Measurements from ENCODE around the gene ZNF687. TPM values are rescaled to one million over a fixed set of nuclear protein-coding genes. Genes with fewer than 3 reads are reported as not detected.

Gene ZNF687
- polyA plus RNA-seq, 2 of the 4 experiments (the other 2 are of a cell fraction): 14.0 to 17.5 TPM

- no peak overlapping the region for H3K4me3 ChIP-seq
- FAIRE-seq (no peak), ATAC-seq (no peak; a peak in 1 of 6 replicates), DNase-seq (ENCODE audit: low read depth in 1 of 2, low spot score in 1 of 2) (no peak)
- 92% methylated on average over 13 of the region's 18 CpGs for WGBS (ENCODE audit: missing lambda C conversion rate)
- peak overlapping the region in 1 of 2 experiments; percentile 7; a peak in 1 of 6 replicates for H3K27ac ChIP-seq
- H3K4me2 ChIP-seq: no peak overlapping the region
- H3K9me3 ChIP-seq: no peaks in the 10 kb centered on the region
- no peak for TF ChIP-seq NFE2L2 (conservative IDR thresholded peaks at IDR 0.05; ENCODE audit: low read length)
- no peak for TF ChIP-seq FOSL2 (IDR thresholded peaks at IDR 0.05)
- no peak for TF ChIP-seq FOSL2 (CRISPR knock-in tag; IDR thresholded peaks at IDR 0.05)
- TF ChIP-seq RARB (CRISPR knock-in tag; IDR thresholded peaks at IDR 0.05): no peak
- no peak for TF ChIP-seq TP53 (CRISPR knock-in tag; IDR thresholded peaks at IDR 0.05)
- no peak for TF ChIP-seq EHMT2 (IDR thresholded peaks at IDR 0.05; ENCODE audit: low read depth)
- no peak for TF ChIP-seq FOXS1 (CRISPR knock-in tag; IDR thresholded peaks at IDR 0.05)
- TF ChIP-seq HMGXB4 (CRISPR knock-in tag; IDR thresholded peaks at IDR 0.05; ENCODE audit: borderline replicate concordance): no peak
- no peak for TF ChIP-seq ATOH8 (CRISPR knock-in tag; IDR thresholded peaks at IDR 0.05; ENCODE audit: low read depth)
- no peak for TF ChIP-seq ZSCAN20 (CRISPR knock-in tag; IDR thresholded peaks at IDR 0.05)
- no peak for TF ChIP-seq CBX8 (IDR thresholded peaks at IDR 0.05)
- TF ChIP-seq RCOR1 (IDR thresholded peaks at IDR 0.05; ENCODE audit: low read depth, low read length): no peak
- TF ChIP-seq HES2 (IDR thresholded peaks at IDR 0.05): no peak
- no peak for TF ChIP-seq ZFP36 (IDR thresholded peaks at IDR 0.05; ENCODE audit: borderline replicate concordance, partially characterized antibody)
- peaks cover under 1% of the 10 kb centered on the region; the same call in 1 of the 3 replicates for H3K4me1 ChIP-seq
- ChIA-PET POLR2A (no interaction called here), CTCF (interaction anchor here (0.6 to 2.8 kb wide), 4 partner anchors 11 to 52 kb away, joined by 3 to 12 read pairs (median 8); no protein-coding TSS in a partner anchor)
Observed at GRCh38 chr1:151289080-151289935, 7.2 kb downstream of the ZNF687 start.

- no peak for FAIRE-seq
- POLR2A ChIA-PET: no interaction called here
- Histone ChIP-seq H3K4me2 (no peak overlapping the region), H3K27ac (no peak overlapping the region), H3K9me3 (no peaks in the 10 kb centered on the region), H3K4me1 (no peaks in the 10 kb centered on the region), H3K4me3 (no peak overlapping the region)
- no peak for TF ChIP-seq MYC (IDR thresholded peaks at IDR 0.05; ENCODE audit: borderline replicate concordance, low read length)
- TF ChIP-seq CBX8 (IDR thresholded peaks at IDR 0.05): no peak
- TF ChIP-seq ATOH8 (CRISPR knock-in tag; IDR thresholded peaks at IDR 0.05; ENCODE audit: low read depth): no peak
- TF ChIP-seq HDAC2 (IDR thresholded peaks at IDR 0.05): no peak
- TF ChIP-seq ZSCAN20 (CRISPR knock-in tag; IDR thresholded peaks at IDR 0.05): no peak
- no peak; the same call in 1 of the 2 replicates for TF ChIP-seq POLR2AphosphoS2 (conservative IDR thresholded peaks at IDR 0.05; ENCODE audit: low read length)
- TF ChIP-seq RNF2 (IDR thresholded peaks at IDR 0.05; ENCODE audit: borderline replicate concordance, low read depth): no peak
- TF ChIP-seq RAD21 (conservative IDR thresholded peaks at IDR 0.05 in 1 of 2, IDR thresholded peaks at IDR 0.05 in 1 of 2): no peak
- no peak for TF ChIP-seq FOSB (CRISPR knock-in tag; IDR thresholded peaks at IDR 0.05)
- CTCF ChIA-PET: interaction anchor here (0.7 to 2.4 kb wide), 2 partner anchors 11 to 50 kb away, joined by 3 to 9 read pairs; no protein-coding TSS in a partner anchor
- DNase-seq (ENCODE audit: low read depth in 1 of 2, low spot score in 1 of 2): no peak
- 94% methylated on average over 18 of the region's 21 CpGs for WGBS (ENCODE audit: missing lambda C conversion rate)
- no peak for ATAC-seq
Observed at GRCh38 chr1:151289991-151290708, 8.1 kb downstream of the ZNF687 start.
